Body of pancreas (tissue), 4 donors: ENCODE results near the gene EPHB2. TPM values are rescaled to one million over a fixed set of nuclear protein-coding genes. Genes with fewer than 3 reads are reported as not detected.

ENCODE experiments used
- ATAC-seq: fragments of 150-250 bp; one replicate; pipeline ENCODE4 v1.9.1; 2016
- DNase-seq, 4 donors: peaks; one replicate each; pipeline ENCODE4 v3.0.0-alpha.2; 2019
- H3K27ac ChIP-seq, 4 donors: fragments of 200-600 bp; sonication (generic); 1 replicate in 3 of 4; 2 replicates in 1 of 4; pipeline versions ENCODE4 v1.5.1 to v1.6.1; 2016 to 2019; ENCODE audit warnings: mild to moderate bottlenecking in 1 of 4, mixed read lengths in 1 of 4, moderate library complexity in 1 of 4
- H3K27me3 ChIP-seq, 2 donors: fragments of 200-600 bp; sonication (generic); one replicate each; pipeline ENCODE4 v1.6.0; 2016; ENCODE audit warnings: mild to moderate bottlenecking in 1 of 2
- H3K36me3 ChIP-seq, 2 donors: fragments of 200-600 bp; sonication (generic); replicated peaks in 1 of 2; 2 replicates each; pipeline ENCODE4 v1.5.1; 2016; ENCODE audit warnings: low read depth in 2 of 2; ENCODE audit not compliant: insufficient read depth in 1 of 2
- H3K4me1 ChIP-seq: fragments of 200-600 bp; sonication (generic); one replicate; pipeline ENCODE4 v1.6.0; 2016
- H3K4me3 ChIP-seq, 2 donors: fragments of 200-600 bp; sonication (generic); 1 replicate in 1 of 2; 2 replicates in 1 of 2; pipeline ENCODE4 v1.5.1; 2016 to 2019
- H3K9me3 ChIP-seq, 3 donors: fragments of 200-600 bp; sonication (generic); 1 replicate in 2 of 3; 2 replicates in 1 of 3; pipeline ENCODE4 v1.5.1; 2016
- POLR2A ChIP-seq, 3 donors: fragments of 450-650 bp; IDR thresholded peaks; one replicate each; pipeline ENCODE4 v1.6.1; 2016; ENCODE audit warnings: antibody characterized with exemption in 3 of 3, mild to moderate bottlenecking in 2 of 3
- WGBS, 2 donors: methylation state at CpG; one replicate each; pipeline ENCODE4 v1.1.5; 2017; 5-methylcytosine and 5-hydroxymethylcytosine counted together
- intact Hi-C: fragments of 100-400 bp; cut with DNase I; formaldehyde crosslinking; loops from one replicate; pipeline ENCODE4 v1.15.1; 2023
- total RNA-seq, 2 donors: library from RNA; depleted of rRNA; stranded (reverse); fragments of >200 nt; gene quantifications; one replicate each; pipeline ENCODE4 v1.1.0, GENCODE V29; 2016
- TF ChIP-seq, protein P1 (sequence below), 7 experiments: fragments of 450-650 bp in 4 of 7; fragments of 200-600 bp in 3 of 7; sonication (generic) in 3 of 7; IDR thresholded peaks; one replicate each; pipeline ENCODE4 v1.5.1; 2016 to 2019; ENCODE audit warnings: antibody characterized with exemption in 7 of 7

EPHB2 gene
- total RNA-seq, 2 donors from 2014 or later = 2.9 to 7.9 TPM

DNA sequence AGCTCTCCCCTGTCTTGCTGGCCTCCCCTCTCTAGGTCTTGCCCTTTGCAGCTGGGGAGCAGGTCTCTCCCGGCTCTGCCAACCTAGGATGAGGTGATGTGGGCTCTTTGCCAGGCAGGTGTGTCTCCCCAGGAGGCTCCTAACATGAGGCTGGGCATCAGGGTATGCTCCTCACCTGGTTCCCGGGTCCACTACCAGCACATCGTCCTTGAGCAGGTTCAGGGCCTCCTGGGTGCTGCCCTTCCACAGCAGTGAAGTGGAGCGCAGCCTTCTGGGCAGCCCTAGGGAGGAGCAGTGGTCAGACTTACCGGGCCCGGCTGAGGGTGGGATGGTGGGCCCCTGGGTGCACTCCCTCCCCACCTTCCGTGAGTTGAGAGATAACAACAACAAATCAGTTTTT, 244.5 kb downstream of the EPHB2 start:
- no peak for TF ChIP-seq POLR2A (IDR thresholded peaks at IDR 0.05)
- TF ChIP-seq, protein P1, sequence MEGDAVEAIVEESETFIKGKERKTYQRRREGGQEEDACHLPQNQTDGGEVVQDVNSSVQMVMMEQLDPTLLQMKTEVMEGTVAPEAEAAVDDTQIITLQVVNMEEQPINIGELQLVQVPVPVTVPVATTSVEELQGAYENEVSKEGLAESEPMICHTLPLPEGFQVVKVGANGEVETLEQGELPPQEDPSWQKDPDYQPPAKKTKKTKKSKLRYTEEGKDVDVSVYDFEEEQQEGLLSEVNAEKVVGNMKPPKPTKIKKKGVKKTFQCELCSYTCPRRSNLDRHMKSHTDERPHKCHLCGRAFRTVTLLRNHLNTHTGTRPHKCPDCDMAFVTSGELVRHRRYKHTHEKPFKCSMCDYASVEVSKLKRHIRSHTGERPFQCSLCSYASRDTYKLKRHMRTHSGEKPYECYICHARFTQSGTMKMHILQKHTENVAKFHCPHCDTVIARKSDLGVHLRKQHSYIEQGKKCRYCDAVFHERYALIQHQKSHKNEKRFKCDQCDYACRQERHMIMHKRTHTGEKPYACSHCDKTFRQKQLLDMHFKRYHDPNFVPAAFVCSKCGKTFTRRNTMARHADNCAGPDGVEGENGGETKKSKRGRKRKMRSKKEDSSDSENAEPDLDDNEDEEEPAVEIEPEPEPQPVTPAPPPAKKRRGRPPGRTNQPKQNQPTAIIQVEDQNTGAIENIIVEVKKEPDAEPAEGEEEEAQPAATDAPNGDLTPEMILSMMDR (IDR thresholded peaks at IDR 0.05) = no peak
- Histone ChIP-seq H3K27me3 (no peaks in the 10 kb centered on the region), H3K27ac (no peak overlapping the region), H3K4me1 (peaks cover 8% of the 10 kb centered on the region), H3K4me3 (no peak overlapping the region), H3K9me3 (no peaks in the 10 kb centered on the region), H3K36me3 (no peaks in the 10 kb centered on the region)
- WGBS, 2 donors = 67 to 79% methylated on average over 5 to 7 of the region's 7 CpGs
- intact Hi-C loops = no loop called here
- no peak for DNase-seq
- ATAC-seq = no peak

DNA sequence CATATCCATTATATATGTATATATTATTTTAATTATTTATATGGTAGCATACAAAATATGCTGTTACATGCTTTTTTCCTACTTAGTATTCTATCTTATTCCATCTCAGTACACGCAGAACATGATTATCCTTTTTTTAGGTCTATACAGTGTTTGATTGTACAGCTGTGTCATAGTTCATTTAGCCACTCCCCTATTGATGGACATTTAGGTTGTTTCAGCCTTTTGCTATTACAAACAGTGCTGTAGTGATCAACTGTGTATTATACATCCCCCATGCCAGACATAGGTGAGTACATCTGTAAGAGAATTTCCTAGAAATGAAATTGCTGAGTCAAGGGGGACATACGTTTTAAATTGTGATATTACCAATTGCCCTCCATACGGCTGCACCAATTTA, 246.4 kb downstream of the EPHB2 start:
- WGBS, 2 donors = 42 to 56% methylated on average over 3 of the region's 3 CpGs
- H3K9me3 ChIP-seq = no peaks in the 10 kb centered on the region
- H3K27ac ChIP-seq = no peak overlapping the region
- ATAC-seq (no peak), DNase-seq (no peak)
- H3K36me3 ChIP-seq = no peaks in the 10 kb centered on the region
- H3K4me1 ChIP-seq = peaks cover 8% of the 10 kb centered on the region
- no peaks in the 10 kb centered on the region for H3K27me3 ChIP-seq
- no peak overlapping the region for H3K4me3 ChIP-seq
- TF ChIP-seq, protein P1 (IDR thresholded peaks at IDR 0.05) = no peak
- TF ChIP-seq POLR2A (IDR thresholded peaks at IDR 0.05) = no peak
- intact Hi-C loops = no loop called here

DNA sequence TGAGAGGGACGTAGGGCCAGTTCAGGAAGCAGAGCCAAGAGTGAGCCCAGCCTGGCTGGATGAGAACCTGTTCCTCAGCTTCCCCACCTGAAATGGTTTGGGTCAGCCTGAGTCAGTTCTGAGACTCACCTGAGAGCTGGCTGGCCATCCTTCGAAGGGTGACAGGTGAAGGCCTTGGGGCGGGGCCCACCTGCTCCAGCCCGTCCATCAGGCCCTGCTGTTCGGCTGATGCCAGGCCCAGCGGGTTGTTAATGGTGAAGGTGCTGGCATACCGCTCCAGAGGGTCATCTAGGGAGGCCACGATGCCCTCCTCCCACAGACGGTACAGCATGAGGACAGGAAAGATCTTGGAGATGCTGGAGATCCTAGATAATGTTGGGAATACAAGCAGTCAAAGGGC, 247.9 kb downstream of the EPHB2 start:
- no peak overlapping the region for H3K27ac ChIP-seq
- peaks cover 1% of the 10 kb centered on the region for H3K4me1 ChIP-seq
- no peaks in the 10 kb centered on the region for H3K9me3 ChIP-seq
- TF ChIP-seq, protein P1 (IDR thresholded peaks at IDR 0.05) = no peak
- no peak for TF ChIP-seq POLR2A (IDR thresholded peaks at IDR 0.05)
- DNase-seq = no peak
- no peaks in the 10 kb centered on the region for H3K27me3 ChIP-seq
- ATAC-seq = no peak
- no peaks in the 10 kb centered on the region for H3K36me3 ChIP-seq
- no peak overlapping the region for H3K4me3 ChIP-seq
- WGBS, 2 donors = 83 to 86% methylated on average over 1 to 9 of the region's 9 CpGs
- intact Hi-C loops = no loop called here

DNA sequence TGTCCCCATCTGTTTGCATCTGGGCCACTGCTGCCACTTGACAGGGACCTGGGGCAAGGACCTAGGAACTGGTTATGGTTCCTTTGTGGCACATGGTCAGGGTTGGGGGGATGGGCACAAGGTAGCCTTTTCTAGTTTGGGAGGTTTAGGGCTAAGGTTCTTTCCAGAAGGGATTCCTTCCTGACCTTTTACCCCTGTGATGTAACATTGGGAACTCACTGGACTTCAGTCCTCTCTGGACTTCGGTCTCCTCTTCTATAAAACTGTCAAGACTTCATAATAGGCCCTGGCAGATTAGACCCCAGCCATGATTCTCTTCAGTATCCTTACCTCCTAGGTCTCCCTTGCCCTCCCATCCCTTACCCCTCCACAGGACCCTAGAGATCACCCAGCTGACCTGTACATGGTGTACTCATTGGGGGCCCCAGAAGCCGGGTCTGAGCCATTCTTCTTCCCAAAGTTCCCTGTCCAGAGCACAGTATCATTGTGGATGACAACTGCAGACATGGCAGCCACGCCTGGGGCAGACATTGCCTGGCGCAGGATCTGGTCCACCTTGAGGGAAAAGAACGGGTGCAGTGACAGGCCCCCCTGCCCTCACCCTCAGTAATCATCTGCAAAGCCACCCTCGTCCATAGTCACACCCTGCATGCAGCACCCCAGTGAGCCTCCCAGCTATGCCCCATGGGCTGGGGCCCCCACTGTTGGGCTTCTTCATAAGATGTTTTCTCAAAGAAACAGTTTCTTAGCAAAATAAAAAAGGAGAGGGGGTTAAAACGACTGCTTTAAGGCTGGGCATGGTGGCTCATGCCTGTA, 249.1 kb downstream of the EPHB2 start:
- no peak for ATAC-seq
- intact Hi-C loops = loop anchor here (10.0 kb wide), 1 partner anchor 255 kb away; no protein-coding TSS in a partner anchor
- 49 to 70% methylated on average over 4 to 7 of the region's 7 CpGs for WGBS, 2 donors

More for the DNA sequence above, 249.1 kb downstream of the EPHB2 start:
- DNase-seq = no peak
- no peak overlapping the region for H3K4me3 ChIP-seq
- H3K36me3 ChIP-seq = no peaks in the 10 kb centered on the region
- H3K9me3 ChIP-seq = no peaks in the 10 kb centered on the region
- TF ChIP-seq, protein P1 (IDR thresholded peaks at IDR 0.05) = no peak
- TF ChIP-seq POLR2A (IDR thresholded peaks at IDR 0.05) = no peak
- H3K27me3 ChIP-seq = no peaks in the 10 kb centered on the region
- H3K4me1 ChIP-seq = no peaks in the 10 kb centered on the region
- H3K27ac ChIP-seq = no peak overlapping the region
